Measurements from ENCODE around the gene IFIT5.

IFIT5 gene

GRCh38 chr10:89465196-89465595, 50.8 kb downstream of the IFIT5 start:
- Histone ChIP-seq H3K27ac (ENCODE audit: low read length) (no peak overlapping the region), H3K36me3 (ENCODE audit: control insufficient read depth in 2 of 2, insufficient read depth in 2 of 2, low read length in 2 of 2) (no peaks in the 10 kb centered on the region), H3K4me3 (ENCODE audit: low read length in 2 of 2) (no peak overlapping the region), H3K9me3 (ENCODE audit: control insufficient read depth in 2 of 2, low read length in 2 of 2) (no peaks in the 10 kb centered on the region), H3K27me3 (ENCODE audit: control insufficient read depth in 1 of 2, insufficient read depth in 2 of 2, low read length in 2 of 2) (no peaks in the 10 kb centered on the region), H3K9ac (ENCODE audit: low read length in 2 of 2) (no peak overlapping the region), H3K4me1 (ENCODE audit: control insufficient read depth, insufficient read depth, low read length) (no peaks in the 10 kb centered on the region)

- no peak overlapping the region for H3K27ac ChIP-seq (ENCODE audit: low read length)
- H3K9ac ChIP-seq (ENCODE audit: low read length in 2 of 2) = no peak overlapping the region
- no peaks in the 10 kb centered on the region for H3K27me3 ChIP-seq (ENCODE audit: control insufficient read depth in 1 of 2, insufficient read depth in 2 of 2, low read length in 2 of 2)
- H3K36me3 ChIP-seq (ENCODE audit: control insufficient read depth in 2 of 2, insufficient read depth in 2 of 2, low read length in 2 of 2) = no peaks in the 10 kb centered on the region
- no peaks in the 10 kb centered on the region for H3K9me3 ChIP-seq (ENCODE audit: control insufficient read depth in 2 of 2, low read length in 2 of 2)
- no peak overlapping the region for H3K4me3 ChIP-seq (ENCODE audit: low read length in 2 of 2)
- H3K4me1 ChIP-seq (ENCODE audit: control insufficient read depth, insufficient read depth, low read length) = no peaks in the 10 kb centered on the region
Measured at GRCh38 chr10:89466599-89467035, 52.2 kb downstream of the IFIT5 start.

GRCh38 chr10:89468191-89468965, 54.0 kb downstream of the IFIT5 start:
- H3K27me3 ChIP-seq (ENCODE audit: control insufficient read depth in 1 of 2, insufficient read depth in 2 of 2, low read length in 2 of 2) = no peaks in the 10 kb centered on the region
- H3K4me3 ChIP-seq (ENCODE audit: low read length in 2 of 2) = no peak overlapping the region
- H3K4me1 ChIP-seq (ENCODE audit: control insufficient read depth, insufficient read depth, low read length) = no peaks in the 10 kb centered on the region
- H3K9me3 ChIP-seq (ENCODE audit: control insufficient read depth in 2 of 2, low read length in 2 of 2) = no peaks in the 10 kb centered on the region
- no peak overlapping the region for H3K27ac ChIP-seq (ENCODE audit: low read length)
- no peaks in the 10 kb centered on the region for H3K36me3 ChIP-seq (ENCODE audit: control insufficient read depth in 2 of 2, insufficient read depth in 2 of 2, low read length in 2 of 2)
- H3K9ac ChIP-seq (ENCODE audit: low read length in 2 of 2) = no peak overlapping the region

- H3K27ac ChIP-seq (ENCODE audit: low read length) = no peak overlapping the region
- no peaks in the 10 kb centered on the region for H3K9me3 ChIP-seq (ENCODE audit: control insufficient read depth in 2 of 2, low read length in 2 of 2)
- no peaks in the 10 kb centered on the region for H3K4me1 ChIP-seq (ENCODE audit: control insufficient read depth, insufficient read depth, low read length)
- no peak overlapping the region for H3K4me3 ChIP-seq (ENCODE audit: low read length in 2 of 2)
- H3K9ac ChIP-seq (ENCODE audit: low read length in 2 of 2) = no peak overlapping the region
- no peaks in the 10 kb centered on the region for H3K36me3 ChIP-seq (ENCODE audit: control insufficient read depth in 2 of 2, insufficient read depth in 2 of 2, low read length in 2 of 2)
- no peaks in the 10 kb centered on the region for H3K27me3 ChIP-seq (ENCODE audit: control insufficient read depth in 1 of 2, insufficient read depth in 2 of 2, low read length in 2 of 2)
Measured at GRCh38 chr10:89469517-89469916, 55.1 kb downstream of the IFIT5 start.

Measured in stomach smooth muscle (tissue), 2 donors.